ENCODE data around the gene NUDT16.
"Not testable (repeated sequence)": the region's sequence is repeated elsewhere in the genome, so short reads cannot be mapped to it uniquely, and the experiment has no call there.

Gene NUDT16

GRCh38 chr3:131361464-131362421 lies 19.8 kb upstream of the NUDT16 start:
- DNase-seq (ENCODE audit: low read depth in 1 of 2, low spot score in 1 of 2): peak; percentile 55 to 91
- in situ Hi-C loops (cut with HindIII; ENCODE audit: low pct_unique_long_range_greater_than_20kb, low sequenced_read_pairs): no loop called here
- no peak for TF ChIP-seq JUND (IDR thresholded peaks at IDR 0.05; ENCODE audit: low read depth)

GRCh38 chr3:131363275-131363674 lies 18.3 kb upstream of the NUDT16 start:
- in situ Hi-C loops (cut with HindIII; ENCODE audit: low pct_unique_long_range_greater_than_20kb, low sequenced_read_pairs): no loop called here
- no peak for TF ChIP-seq JUND (IDR thresholded peaks at IDR 0.05; ENCODE audit: low read depth)
- no peak for DNase-seq (ENCODE audit: low read depth in 1 of 2, low spot score in 1 of 2)

GRCh38 chr3:131370935-131371687 lies 10.5 kb upstream of the NUDT16 start:
- TF ChIP-seq JUND (IDR thresholded peaks at IDR 0.05; ENCODE audit: low read depth): no peak
- DNase-seq (ENCODE audit: low read depth in 1 of 2, low spot score in 1 of 2): no peak
- in situ Hi-C loops (cut with HindIII; ENCODE audit: low pct_unique_long_range_greater_than_20kb, low sequenced_read_pairs): no loop called here

- TF ChIP-seq JUND (IDR thresholded peaks at IDR 0.05; ENCODE audit: low read depth): no peak
- in situ Hi-C loops (cut with HindIII; ENCODE audit: low pct_unique_long_range_greater_than_20kb, low sequenced_read_pairs): no loop called here
- no peak for DNase-seq (ENCODE audit: low read depth in 1 of 2, low spot score in 1 of 2)
Measured at GRCh38 chr3:131371688-131372066, 9.9 kb upstream of the NUDT16 start.

- TF ChIP-seq JUND (IDR thresholded peaks at IDR 0.05; ENCODE audit: low read depth): no peak
- in situ Hi-C loops (cut with HindIII; ENCODE audit: low pct_unique_long_range_greater_than_20kb, low sequenced_read_pairs): no loop called here
- peak in 1 of 2 experiments; percentile 33 for DNase-seq (ENCODE audit: low read depth in 1 of 2, low spot score in 1 of 2)
Measured at GRCh38 chr3:131374741-131375140, 6.8 kb upstream of the NUDT16 start.

- in situ Hi-C loops (cut with HindIII; ENCODE audit: low pct_unique_long_range_greater_than_20kb, low sequenced_read_pairs): not testable (repeated sequence)
Measured at GRCh38 chr3:131380821-131381444, 641 bp upstream of the NUDT16 start.

GRCh38 chr3:131386429-131387165 lies 5.0 kb downstream of the NUDT16 start:
- no peak for DNase-seq (ENCODE audit: low read depth in 1 of 2, low spot score in 1 of 2)
- in situ Hi-C loops (cut with HindIII; ENCODE audit: low pct_unique_long_range_greater_than_20kb, low sequenced_read_pairs): no loop called here
- TF ChIP-seq JUND (IDR thresholded peaks at IDR 0.05; ENCODE audit: low read depth): no peak

More at GRCh38 chr3:131380821-131381444, 641 bp upstream of the NUDT16 start:
- DNase-seq (ENCODE audit: low read depth in 1 of 2, low spot score in 1 of 2): not testable (repeated sequence)

GRCh38 chr3:131387796-131388489 lies 6.4 kb downstream of the NUDT16 start:
- no peak for TF ChIP-seq JUND (IDR thresholded peaks at IDR 0.05; ENCODE audit: low read depth)
- no peak for DNase-seq (ENCODE audit: low read depth in 1 of 2, low spot score in 1 of 2)
- in situ Hi-C loops (cut with HindIII; ENCODE audit: low pct_unique_long_range_greater_than_20kb, low sequenced_read_pairs): no loop called here

- no peak for TF ChIP-seq JUND (IDR thresholded peaks at IDR 0.05; ENCODE audit: low read depth)
- in situ Hi-C loops (cut with HindIII; ENCODE audit: low pct_unique_long_range_greater_than_20kb, low sequenced_read_pairs): no loop called here
- DNase-seq (ENCODE audit: low read depth in 1 of 2, low spot score in 1 of 2): no peak
Measured at GRCh38 chr3:131388490-131388799, 6.9 kb downstream of the NUDT16 start.

GRCh38 chr3:131390331-131390730 lies 8.8 kb downstream of the NUDT16 start:
- DNase-seq (ENCODE audit: low read depth in 1 of 2, low spot score in 1 of 2): no peak
- no peak for TF ChIP-seq JUND (IDR thresholded peaks at IDR 0.05; ENCODE audit: low read depth)
- in situ Hi-C loops (cut with HindIII; ENCODE audit: low pct_unique_long_range_greater_than_20kb, low sequenced_read_pairs): no loop called here

GRCh38 chr3:131393051-131393450 lies 11.5 kb downstream of the NUDT16 start:
- TF ChIP-seq JUND (IDR thresholded peaks at IDR 0.05; ENCODE audit: low read depth): no peak
- DNase-seq (ENCODE audit: low read depth in 1 of 2, low spot score in 1 of 2): no peak
- in situ Hi-C loops (cut with HindIII; ENCODE audit: low pct_unique_long_range_greater_than_20kb, low sequenced_read_pairs): no loop called here

- in situ Hi-C loops (cut with HindIII; ENCODE audit: low pct_unique_long_range_greater_than_20kb, low sequenced_read_pairs): no loop called here
- TF ChIP-seq JUND (IDR thresholded peaks at IDR 0.05; ENCODE audit: low read depth): no peak
- no peak for DNase-seq (ENCODE audit: low read depth in 1 of 2, low spot score in 1 of 2)
Measured at GRCh38 chr3:131393868-131394267, 12.3 kb downstream of the NUDT16 start.
